Activated CD4-positive, alpha-beta T cell treated with anti-CD3 and anti-CD28 coated beads, Interleukin-2, amount 10 ng/mL, durations not matched to agents 24 days and 14 days (primary cell): ENCODE measurements around the gene PGGT1B. TPM values are rescaled to one million over a fixed set of nuclear protein-coding genes. Genes with fewer than 3 reads are reported as not detected.

Experiments used
- DNase-seq: peaks from one replicate; pipeline ENCODE4 v3.0.0; 2022
- H3K27ac Mint-ChIP-seq: one replicate; pipeline ENCODE4 v1.8.0; 2022; ENCODE audit warnings: mild to moderate bottlenecking, mixed read lengths
- H3K27me3 Mint-ChIP-seq: one replicate; pipeline ENCODE4 v1.8.0; 2022; ENCODE audit warnings: mixed read lengths
- H3K36me3 Mint-ChIP-seq: one replicate; pipeline ENCODE4 v1.8.0; 2022; ENCODE audit warnings: low read depth, mild to moderate bottlenecking, mixed read lengths
- H3K4me1 Mint-ChIP-seq: one replicate; pipeline ENCODE4 v1.8.0; 2021; ENCODE audit warnings: mixed read lengths
- H3K4me3 Mint-ChIP-seq: one replicate; pipeline ENCODE4 v1.8.0; 2022; ENCODE audit warnings: mild to moderate bottlenecking, moderate library complexity, mixed read lengths
- H3K9me3 Mint-ChIP-seq: one replicate; pipeline ENCODE4 v1.8.0; 2021; ENCODE audit warnings: mixed read lengths
- intact Hi-C: fragments of 100-400 bp; cut with micrococcal nuclease; formaldehyde crosslinking; loops from one replicate; pipeline ENCODE4 v1.15.1; 2023
- total RNA-seq: library from RNA; stranded (reverse); gene quantifications from 2 replicates; pipeline ENCODE4 v1.2.3, GENCODE V29; 2022

Gene PGGT1B
- total RNA-seq, 1 donor from 2014 or later = 42.0 TPM

DNA sequence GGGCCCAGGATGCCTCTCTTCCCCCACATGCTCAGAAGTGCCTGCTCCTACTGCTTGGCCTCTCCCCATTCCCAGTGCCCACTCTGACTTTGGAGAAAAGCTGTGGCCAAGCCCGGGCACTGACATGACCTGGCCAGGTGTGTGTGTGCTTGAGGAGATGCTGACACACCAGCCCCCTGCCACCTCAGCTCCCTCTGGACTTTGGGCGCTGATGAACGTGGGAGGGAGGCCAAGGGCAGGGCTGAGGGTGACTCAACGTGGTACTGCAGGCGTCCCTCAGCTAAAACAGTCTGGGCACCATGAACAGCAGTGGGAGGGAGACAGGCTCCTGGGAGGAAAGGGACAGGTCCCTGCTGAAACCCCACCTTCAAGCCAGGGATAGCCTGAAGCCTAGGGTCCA, 96.9 kb downstream of the PGGT1B start:
- Mint-ChIP-seq H3K27ac (no peak overlapping the region), H3K4me1 (peaks cover 10% of the 10 kb centered on the region), H3K27me3 (peaks cover 47% of the 10 kb centered on the region), H3K4me3 (no peak overlapping the region), H3K9me3 (peaks cover 17% of the 10 kb centered on the region), H3K36me3 (peaks cover 5% of the 10 kb centered on the region)
- DNase-seq = no peak
- intact Hi-C loops = no loop called here

GRCh38 chr5:115160975-115161475, 101.7 kb downstream of the PGGT1B start:
- H3K27ac Mint-ChIP-seq = no peak overlapping the region
- H3K4me3 Mint-ChIP-seq = no peak overlapping the region
- no peaks in the 10 kb centered on the region for H3K36me3 Mint-ChIP-seq
- no peaks in the 10 kb centered on the region for H3K4me1 Mint-ChIP-seq
- intact Hi-C loops = no loop called here
- H3K27me3 Mint-ChIP-seq = peaks cover 33% of the 10 kb centered on the region
- no peak for DNase-seq
- H3K9me3 Mint-ChIP-seq = peaks cover 10% of the 10 kb centered on the region

Other genes with a start within 250 kb of the PGGT1B start
- 0.12 TPM in 1 of 2 replicates, not detected in the other for gene TRIM36, start 93.0 kb downstream of the PGGT1B start, total RNA-seq
- gene CCDC112, start 33.8 kb upstream of the PGGT1B start, total RNA-seq = 0.31 and 0.49 TPM in 2 replicates